ENCODE measurements around the gene SHLD2. TPM values are rescaled to one million over a fixed set of nuclear protein-coding genes. Genes with fewer than 3 reads are reported as not detected.

Gene SHLD2
- total RNA-seq, 1 experiment from 2014 or later: 45.2 TPM

DNA sequence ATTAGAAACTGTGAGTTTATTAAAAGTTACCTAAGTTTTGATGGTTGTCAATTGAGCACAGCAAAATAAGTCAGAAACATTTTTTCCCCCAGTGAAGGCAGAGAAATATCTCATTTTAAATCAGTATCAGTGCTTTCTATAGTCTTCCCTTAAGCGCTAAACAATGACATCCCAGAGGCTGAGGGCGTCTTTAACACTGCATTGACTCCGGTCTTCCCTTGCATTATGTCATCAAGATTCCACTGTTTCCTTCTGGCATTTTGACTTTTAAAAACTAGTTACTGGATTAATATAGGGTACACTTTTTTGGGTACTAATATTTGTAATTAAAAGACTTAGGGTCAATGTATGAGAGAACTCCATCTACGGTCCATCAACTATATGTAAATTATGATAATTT, 4.2 kb upstream of the SHLD2 start:
- Histone ChIP-seq H3K9me3 (ENCODE audit: control insufficient read depth, insufficient read depth, low read depth, low read length) (no peaks in the 10 kb centered on the region), H3K4me3 (ENCODE audit: low read depth in 2 of 2, low read length in 2 of 2) (no peak overlapping the region), H3K27ac (ENCODE audit: low read length) (no peak overlapping the region), H3K36me3 (ENCODE audit: control insufficient read depth, insufficient read depth, low read length) (no peaks in the 10 kb centered on the region), H3K4me1 (ENCODE audit: control insufficient read depth, insufficient read depth, low read length) (peaks cover 19% of the 10 kb centered on the region), H3K27me3 (ENCODE audit: control insufficient read depth, insufficient read depth, low read length) (no peaks in the 10 kb centered on the region)
- ATAC-seq: no peak
- POLR2A ChIA-PET: no interaction called here
- in situ Hi-C loops (cut with HindIII; ENCODE audit: low pct_unique_long_range_greater_than_20kb, low sequenced_read_pairs) (no loop called here), intact Hi-C loops (cut with micrococcal nuclease; ENCODE audit: unreplicated experiment) (loop anchor here (5.0 kb wide), 1 partner anchor 118 kb away; no protein-coding TSS in a partner anchor)
- no peak for TF ChIP-seq SIN3A (IDR thresholded peaks at IDR 0.05; ENCODE audit: borderline replicate concordance, insufficient read depth, low read depth, low read length)
- no peak for TF ChIP-seq TCF7L2 (IDR thresholded peaks at IDR 0.05; ENCODE audit: low read depth, low read length)
- TF ChIP-seq, protein P1, sequence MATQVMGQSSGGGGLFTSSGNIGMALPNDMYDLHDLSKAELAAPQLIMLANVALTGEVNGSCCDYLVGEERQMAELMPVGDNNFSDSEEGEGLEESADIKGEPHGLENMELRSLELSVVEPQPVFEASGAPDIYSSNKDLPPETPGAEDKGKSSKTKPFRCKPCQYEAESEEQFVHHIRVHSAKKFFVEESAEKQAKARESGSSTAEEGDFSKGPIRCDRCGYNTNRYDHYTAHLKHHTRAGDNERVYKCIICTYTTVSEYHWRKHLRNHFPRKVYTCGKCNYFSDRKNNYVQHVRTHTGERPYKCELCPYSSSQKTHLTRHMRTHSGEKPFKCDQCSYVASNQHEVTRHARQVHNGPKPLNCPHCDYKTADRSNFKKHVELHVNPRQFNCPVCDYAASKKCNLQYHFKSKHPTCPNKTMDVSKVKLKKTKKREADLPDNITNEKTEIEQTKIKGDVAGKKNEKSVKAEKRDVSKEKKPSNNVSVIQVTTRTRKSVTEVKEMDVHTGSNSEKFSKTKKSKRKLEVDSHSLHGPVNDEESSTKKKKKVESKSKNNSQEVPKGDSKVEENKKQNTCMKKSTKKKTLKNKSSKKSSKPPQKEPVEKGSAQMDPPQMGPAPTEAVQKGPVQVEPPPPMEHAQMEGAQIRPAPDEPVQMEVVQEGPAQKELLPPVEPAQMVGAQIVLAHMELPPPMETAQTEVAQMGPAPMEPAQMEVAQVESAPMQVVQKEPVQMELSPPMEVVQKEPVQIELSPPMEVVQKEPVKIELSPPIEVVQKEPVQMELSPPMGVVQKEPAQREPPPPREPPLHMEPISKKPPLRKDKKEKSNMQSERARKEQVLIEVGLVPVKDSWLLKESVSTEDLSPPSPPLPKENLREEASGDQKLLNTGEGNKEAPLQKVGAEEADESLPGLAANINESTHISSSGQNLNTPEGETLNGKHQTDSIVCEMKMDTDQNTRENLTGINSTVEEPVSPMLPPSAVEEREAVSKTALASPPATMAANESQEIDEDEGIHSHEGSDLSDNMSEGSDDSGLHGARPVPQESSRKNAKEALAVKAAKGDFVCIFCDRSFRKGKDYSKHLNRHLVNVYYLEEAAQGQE (IDR thresholded peaks at IDR 0.05; ENCODE audit: insufficient read depth in 1 of 2, low read depth in 2 of 2, low read length in 1 of 2): no peak
- TF ChIP-seq, protein P2, sequence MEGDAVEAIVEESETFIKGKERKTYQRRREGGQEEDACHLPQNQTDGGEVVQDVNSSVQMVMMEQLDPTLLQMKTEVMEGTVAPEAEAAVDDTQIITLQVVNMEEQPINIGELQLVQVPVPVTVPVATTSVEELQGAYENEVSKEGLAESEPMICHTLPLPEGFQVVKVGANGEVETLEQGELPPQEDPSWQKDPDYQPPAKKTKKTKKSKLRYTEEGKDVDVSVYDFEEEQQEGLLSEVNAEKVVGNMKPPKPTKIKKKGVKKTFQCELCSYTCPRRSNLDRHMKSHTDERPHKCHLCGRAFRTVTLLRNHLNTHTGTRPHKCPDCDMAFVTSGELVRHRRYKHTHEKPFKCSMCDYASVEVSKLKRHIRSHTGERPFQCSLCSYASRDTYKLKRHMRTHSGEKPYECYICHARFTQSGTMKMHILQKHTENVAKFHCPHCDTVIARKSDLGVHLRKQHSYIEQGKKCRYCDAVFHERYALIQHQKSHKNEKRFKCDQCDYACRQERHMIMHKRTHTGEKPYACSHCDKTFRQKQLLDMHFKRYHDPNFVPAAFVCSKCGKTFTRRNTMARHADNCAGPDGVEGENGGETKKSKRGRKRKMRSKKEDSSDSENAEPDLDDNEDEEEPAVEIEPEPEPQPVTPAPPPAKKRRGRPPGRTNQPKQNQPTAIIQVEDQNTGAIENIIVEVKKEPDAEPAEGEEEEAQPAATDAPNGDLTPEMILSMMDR (IDR thresholded peaks at IDR 0.05): no peak
- TF ChIP-seq POLR2AphosphoS5 (IDR thresholded peaks at IDR 0.05; ENCODE audit: low read depth, low read length): no peak
- no TSS peak for BruUV-seq (replicated peaks)
- CTCF ChIA-PET: no interaction called here
- DNase-seq (ENCODE audit: low read depth, low spot score): no peak

DNA sequence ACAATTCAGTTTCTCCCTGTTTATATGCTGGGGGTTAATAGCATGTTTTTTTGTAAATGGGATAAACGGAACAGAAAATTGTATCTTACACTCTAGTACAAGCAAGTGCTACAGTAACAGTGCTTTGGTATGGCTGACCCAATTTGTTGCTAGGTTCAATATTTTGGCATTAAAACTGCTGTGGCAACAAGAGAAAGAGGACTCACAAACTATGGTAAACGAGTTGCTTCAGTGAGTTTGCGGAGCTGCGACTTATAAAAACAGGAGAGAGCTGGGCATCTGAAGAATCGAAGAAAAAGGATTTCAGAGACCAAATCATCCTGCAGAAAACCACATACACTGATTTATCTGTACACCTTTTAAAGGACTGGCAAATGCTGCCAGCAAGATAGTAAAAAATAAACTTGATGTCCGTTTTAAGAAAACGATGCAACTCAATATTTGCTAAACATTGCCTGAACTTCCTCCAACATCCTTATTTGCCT, 2.6 kb upstream of the SHLD2 start:
- TF ChIP-seq POLR2AphosphoS5 (IDR thresholded peaks at IDR 0.05; ENCODE audit: low read depth, low read length): no peak
- TF ChIP-seq TCF7L2 (IDR thresholded peaks at IDR 0.05; ENCODE audit: low read depth, low read length): no peak
- no peak for TF ChIP-seq SIN3A (IDR thresholded peaks at IDR 0.05; ENCODE audit: borderline replicate concordance, insufficient read depth, low read depth, low read length)
- TF ChIP-seq, protein P2 (IDR thresholded peaks at IDR 0.05): no peak
- TF ChIP-seq, protein P1 (IDR thresholded peaks at IDR 0.05; ENCODE audit: insufficient read depth in 1 of 2, low read depth in 2 of 2, low read length in 1 of 2): no peak
- BruUV-seq (replicated peaks): no TSS peak
- in situ Hi-C loops (cut with HindIII; ENCODE audit: low pct_unique_long_range_greater_than_20kb, low sequenced_read_pairs) (no loop called here), intact Hi-C loops (cut with micrococcal nuclease; ENCODE audit: unreplicated experiment) (loop anchor here (5.0 kb wide), 1 partner anchor 120 kb away; no protein-coding TSS in a partner anchor)
- Histone ChIP-seq H3K27me3 (ENCODE audit: control insufficient read depth, insufficient read depth, low read length) (no peaks in the 10 kb centered on the region), H3K27ac (ENCODE audit: low read length) (peak overlapping the region; percentile 82; the same call in 1 of the 2 replicates), H3K9me3 (ENCODE audit: control insufficient read depth, insufficient read depth, low read depth, low read length) (no peaks in the 10 kb centered on the region), H3K4me3 (ENCODE audit: low read depth in 2 of 2, low read length in 2 of 2) (peak overlapping the region; percentile 82 to 83), H3K4me1 (ENCODE audit: control insufficient read depth, insufficient read depth, low read length) (peaks cover 27% of the 10 kb centered on the region), H3K36me3 (ENCODE audit: control insufficient read depth, insufficient read depth, low read length) (no peaks in the 10 kb centered on the region)
- ATAC-seq: no peak
- ChIA-PET POLR2A (no interaction called here), CTCF (interaction anchor here (0.6 to 1.1 kb wide), 2 partner anchors 123 to 1476 kb away, joined by 3 to 4 read pairs; no protein-coding TSS in a partner anchor)
- no peak for DNase-seq (ENCODE audit: low read depth, low spot score)
